ENCODE measurements around the gene FAM222B. TPM values are rescaled to one million over a fixed set of nuclear protein-coding genes. Genes with fewer than 3 reads are reported as not detected.

Gene FAM222B
- total and polyA plus RNA-seq, 11 donors = 9.2 to 33.2 (median 16.7) TPM

GRCh38 chr17:28712032-28712704 is 130.4 kb downstream of the FAM222B start:
- peak; percentile 59 to 83 (median 71) for DNase-seq
- H3K27me3 ChIP-seq = peaks cover 0 to 8% (median 0%) of the 10 kb centered on the region in 9 donors
- H3K27ac ChIP-seq = peak overlapping the region in 11 of 12 donors; percentile 77 to 97 (median 94)
- no peaks in the 10 kb centered on the region for H3K9me3 ChIP-seq
- peak overlapping the region; percentile 22 to 93 (median 72) for H3K4me3 ChIP-seq
- peak in 3 of 4 donors; percentile 3 to 46 (median 14) for ATAC-seq
- TF ChIP-seq POLR2A (IDR thresholded peaks at IDR 0.05) = no peak
- TF ChIP-seq, protein P1, sequence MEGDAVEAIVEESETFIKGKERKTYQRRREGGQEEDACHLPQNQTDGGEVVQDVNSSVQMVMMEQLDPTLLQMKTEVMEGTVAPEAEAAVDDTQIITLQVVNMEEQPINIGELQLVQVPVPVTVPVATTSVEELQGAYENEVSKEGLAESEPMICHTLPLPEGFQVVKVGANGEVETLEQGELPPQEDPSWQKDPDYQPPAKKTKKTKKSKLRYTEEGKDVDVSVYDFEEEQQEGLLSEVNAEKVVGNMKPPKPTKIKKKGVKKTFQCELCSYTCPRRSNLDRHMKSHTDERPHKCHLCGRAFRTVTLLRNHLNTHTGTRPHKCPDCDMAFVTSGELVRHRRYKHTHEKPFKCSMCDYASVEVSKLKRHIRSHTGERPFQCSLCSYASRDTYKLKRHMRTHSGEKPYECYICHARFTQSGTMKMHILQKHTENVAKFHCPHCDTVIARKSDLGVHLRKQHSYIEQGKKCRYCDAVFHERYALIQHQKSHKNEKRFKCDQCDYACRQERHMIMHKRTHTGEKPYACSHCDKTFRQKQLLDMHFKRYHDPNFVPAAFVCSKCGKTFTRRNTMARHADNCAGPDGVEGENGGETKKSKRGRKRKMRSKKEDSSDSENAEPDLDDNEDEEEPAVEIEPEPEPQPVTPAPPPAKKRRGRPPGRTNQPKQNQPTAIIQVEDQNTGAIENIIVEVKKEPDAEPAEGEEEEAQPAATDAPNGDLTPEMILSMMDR (IDR thresholded peaks at IDR 0.05) = peak in 1 of 12 donors; percentile 17
- peaks cover 0 to 20% (median 11%) of the 10 kb centered on the region in 9 donors for H3K36me3 ChIP-seq
- peaks cover 0 to 39% (median 21%) of the 10 kb centered on the region in 12 donors for H3K4me1 ChIP-seq
- intact Hi-C loops (cut with DNase I) = loop anchor here in 3 of 10 donors (5.0 to 10.0 kb wide), 3 partner anchors 47 to 65 kb away; partner anchors contain the start of genes SDF2 (in 2 of the 3), SUPT6H (in 2 of the 3) and BLTP2 (in 1 of the 3)
- WGBS, 4 donors = 30 to 57% (median 35%) methylated on average over 33 to 34 of the region's 34 CpGs

DNA sequence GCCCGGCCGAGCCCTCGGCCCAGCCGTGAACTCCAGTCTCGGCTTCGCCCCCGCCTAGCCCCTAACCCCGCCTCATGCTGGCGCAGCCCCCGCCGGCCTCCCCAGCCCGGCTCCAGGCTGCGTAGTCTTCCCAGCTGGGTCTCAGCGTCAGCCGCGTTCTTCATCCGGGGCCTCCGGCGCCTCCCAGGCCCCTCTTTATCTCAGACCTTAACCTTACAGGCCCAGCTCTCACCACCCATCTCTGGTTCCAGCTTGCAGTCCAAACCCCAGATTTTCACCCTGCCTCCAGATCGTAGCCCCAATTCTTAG is 130.9 kb downstream of the FAM222B start, which contains the start of gene PROCA1:
Gene PROCA1 (minus strand): TSS at position 166 of the 309 bp plus-strand sequence. CDS start 228 bp downstream, outside the sequence.
- H3K4me3 ChIP-seq = peak within 1 kb of the TSS; percentile 22 to 93 (median 72)
- peaks cover 0 to 3% (median 0%) of the 10 kb centered on the region in 9 donors for H3K27me3 ChIP-seq
- intact Hi-C loops (cut with DNase I) = loop anchor here in 4 of 10 donors (2.0 to 10.0 kb wide), 4 partner anchors 47 to 67 kb away; partner anchors contain the start of genes BLTP2 (in 2 of the 4), SDF2 (in 2 of the 4) and SUPT6H (in 2 of the 4)
- TF ChIP-seq POLR2A (IDR thresholded peaks at IDR 0.05) = no peak
- TF ChIP-seq, protein P1 (IDR thresholded peaks at IDR 0.05) = no peak
- DNase-seq (no peak), ATAC-seq (peak in 2 of 4 donors; percentile 9 to 45)
- H3K36me3 ChIP-seq = peaks cover 0 to 20% (median 11%) of the 10 kb centered on the region in 9 donors
- peak within 1 kb of the TSS; percentile 54 to 97 (median 93) for H3K27ac ChIP-seq
- peaks cover 0 to 34% (median 19%) of the 10 kb centered on the region in 12 donors for H3K4me1 ChIP-seq
- 3 to 7% (median 3%) methylated on average over 13 to 20 of the region's 20 CpGs for WGBS, 4 donors
- no peaks in the 10 kb centered on the region for H3K9me3 ChIP-seq

DNA sequence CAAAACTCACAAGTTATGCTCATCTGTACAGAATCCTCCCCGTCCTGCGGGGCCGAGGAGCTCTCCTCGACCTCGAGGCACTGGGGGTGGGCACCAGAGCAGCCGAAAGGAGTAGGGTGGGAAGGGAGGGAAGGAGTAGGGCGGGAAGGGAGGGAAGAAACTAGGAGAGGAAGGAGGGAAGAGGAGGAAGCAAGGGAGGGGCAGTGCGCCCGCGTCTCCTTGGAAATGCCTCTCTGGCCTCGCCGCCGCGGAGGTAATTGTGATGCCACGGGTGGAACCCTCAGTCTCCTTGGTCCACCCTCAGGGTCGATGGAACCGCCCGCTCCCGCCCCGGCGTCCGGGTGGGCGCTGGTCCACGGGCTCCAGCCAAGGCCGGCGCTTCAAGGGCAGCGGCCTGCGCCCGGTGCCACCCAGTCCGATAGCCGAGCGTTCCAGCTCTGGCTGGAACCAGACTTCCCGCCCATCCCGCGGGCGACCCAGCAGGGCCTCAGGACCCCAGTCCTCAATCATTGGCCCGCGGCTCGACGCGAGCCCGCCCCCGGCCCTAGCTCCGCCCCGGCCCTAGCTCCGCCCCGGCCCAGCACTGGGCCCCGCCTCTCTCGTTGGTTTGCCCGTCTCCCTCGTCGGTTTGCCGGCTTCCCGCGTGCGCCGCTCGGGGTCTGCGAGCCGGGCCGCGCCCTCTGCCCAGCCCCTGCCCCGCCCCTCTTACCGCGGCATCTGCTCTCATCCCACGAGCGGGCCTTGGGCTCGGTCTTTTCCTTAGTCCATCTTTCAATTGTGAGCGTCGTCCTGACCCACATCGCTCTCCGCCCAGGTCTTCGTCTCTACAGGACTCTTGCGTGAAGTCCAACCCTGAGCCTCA is 131.5 kb downstream of the FAM222B start:
- Histone ChIP-seq H3K27ac (peak overlapping the region; percentile 54 to 97 (median 93)), H3K4me1 (peaks cover 0 to 29% (median 14%) of the 10 kb centered on the region in 12 donors), H3K27me3 (no peaks in the 10 kb centered on the region), H3K36me3 (peaks cover 0 to 20% (median 11%) of the 10 kb centered on the region in 9 donors), H3K4me3 (peak overlapping the region; percentile 22 to 93 (median 72)), H3K9me3 (no peaks in the 10 kb centered on the region)
- DNase-seq (peak; percentile 90 to 95 (median 91)), ATAC-seq (peak; percentile 85 to 96 (median 94))
- TF ChIP-seq POLR2A (IDR thresholded peaks at IDR 0.05) = peak in 1 of 2 donors; percentile 92
- TF ChIP-seq, protein P1 (IDR thresholded peaks at IDR 0.05) = no peak
- intact Hi-C loops (cut with DNase I) = loop anchor here in 4 of 10 donors (2.0 to 10.0 kb wide), 4 partner anchors 46 to 66 kb away; partner anchors contain the start of genes BLTP2 (in 2 of the 4), SDF2 (in 2 of the 4) and SUPT6H (in 2 of the 4)
- 1% methylated on average over 58 to 74 of the region's 74 CpGs for WGBS, 4 donors

Measured in heart left ventricle (tissue), 16 donors.